HG02623 (cell line): ENCODE results near the gene OR2A7.
"Not testable (repeated sequence)": the region's sequence is repeated elsewhere in the genome, so short reads cannot be mapped to it uniquely, and the experiment has no call there.

Experiments
- ATAC-seq: cut with Tn5 transposase; IDR thresholded peaks from one replicate; pipeline ENCODE4 v1.9.1; 2021; ENCODE audit warnings: moderate library complexity; ENCODE audit not compliant: unreplicated experiment

Gene OR2A7

GRCh38 chr7:144255471-144255897, 9.1 kb downstream of the OR2A7 start:
- ATAC-seq = no peak

- ATAC-seq = not testable (repeated sequence)
These were observed 12.3 kb downstream of the OR2A7 start for GRCh38 chr7:144252307-144252706.

GRCh38 chr7:144247674-144248330, 16.8 kb downstream of the OR2A7 start:
- not testable (repeated sequence) for ATAC-seq

- ATAC-seq = not testable (repeated sequence)
These were observed 17.6 kb downstream of the OR2A7 start for GRCh38 chr7:144246967-144247366.

GRCh38 chr7:144245372-144245771, 19.2 kb downstream of the OR2A7 start:
- ATAC-seq = not testable (repeated sequence)

- ATAC-seq = not testable (repeated sequence)
These were observed 25.2 kb downstream of the OR2A7 start, which contains the start of gene OR2A42 for GRCh38 chr7:144239365-144239764. Gene OR2A42, minus strand, starts transcription at chr7:144239605. Its CDS starts 6,762 bp downstream, at chr7:144232843.

GRCh38 chr7:144238530-144239082, 26.0 kb downstream of the OR2A7 start:
- not testable (repeated sequence) for ATAC-seq

- not testable (repeated sequence) for ATAC-seq
These were observed 31.6 kb downstream of the OR2A7 start for GRCh38 chr7:144233039-144233438.

GRCh38 chr7:144231027-144231426, 33.6 kb downstream of the OR2A7 start:
- ATAC-seq = not testable (repeated sequence)

GRCh38 chr7:144228810-144229209, 35.8 kb downstream of the OR2A7 start:
- not testable (repeated sequence) for ATAC-seq

- not testable (repeated sequence) for ATAC-seq
These were observed 37.7 kb downstream of the OR2A7 start for GRCh38 chr7:144226866-144227265.

- ATAC-seq = not testable (repeated sequence)
These were observed 40.9 kb downstream of the OR2A7 start for GRCh38 chr7:144223675-144224074.

GRCh38 chr7:144220531-144220930, 44.1 kb downstream of the OR2A7 start:
- not testable (repeated sequence) for ATAC-seq

- not testable (repeated sequence) for ATAC-seq
These were observed 45.4 kb downstream of the OR2A7 start for GRCh38 chr7:144219149-144219548.

GRCh38 chr7:144218581-144218980, 46.0 kb downstream of the OR2A7 start:
- not testable (repeated sequence) for ATAC-seq

- ATAC-seq = not testable (repeated sequence)
These were observed 47.4 kb downstream of the OR2A7 start for GRCh38 chr7:144217200-144217599.
